HG02623 (cell line): ENCODE results near the gene RDH16.
"Not testable (repeated sequence)": the region's sequence is repeated elsewhere in the genome, so short reads cannot be mapped to it uniquely, and the experiment has no call there.

Experiments used
- ATAC-seq: cut with Tn5 transposase; IDR thresholded peaks from one replicate; pipeline ENCODE4 v1.9.1; 2021; ENCODE audit warnings: moderate library complexity; ENCODE audit not compliant: unreplicated experiment

RDH16 gene

DNA sequence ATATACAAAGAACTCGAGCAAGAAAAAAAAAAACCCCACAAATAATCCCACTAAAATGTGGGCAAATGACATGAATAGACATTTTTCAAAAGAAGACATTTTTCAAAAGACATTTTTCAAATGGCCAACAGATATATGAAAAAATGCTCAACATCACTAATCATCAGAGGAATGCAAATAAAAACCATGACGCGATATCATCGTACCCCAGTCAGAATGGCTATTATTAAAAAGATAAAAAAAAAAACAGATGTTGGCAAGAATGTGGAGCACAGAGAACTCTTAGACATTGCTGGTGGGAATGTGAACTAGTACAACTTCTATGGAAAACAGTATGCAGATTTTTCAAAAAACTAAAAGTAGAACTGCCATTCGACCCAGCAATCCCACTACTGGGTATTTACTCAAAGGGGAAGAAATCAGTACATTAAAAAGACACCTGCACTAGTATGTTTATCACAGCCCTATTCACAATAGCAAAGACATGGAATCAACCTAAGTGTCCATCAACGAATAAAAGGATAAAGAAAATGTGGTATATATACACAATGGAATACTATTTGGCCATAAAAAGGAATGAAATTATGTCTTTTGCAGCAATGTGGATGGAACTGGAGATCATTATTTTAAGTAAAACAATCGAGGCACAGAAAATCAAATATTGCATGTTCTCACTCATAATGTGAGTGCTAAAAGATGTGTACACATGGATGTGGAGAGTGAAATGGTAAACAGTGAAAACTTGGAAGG, 32.6 kb upstream of the RDH16 start:
- no peak for ATAC-seq

DNA sequence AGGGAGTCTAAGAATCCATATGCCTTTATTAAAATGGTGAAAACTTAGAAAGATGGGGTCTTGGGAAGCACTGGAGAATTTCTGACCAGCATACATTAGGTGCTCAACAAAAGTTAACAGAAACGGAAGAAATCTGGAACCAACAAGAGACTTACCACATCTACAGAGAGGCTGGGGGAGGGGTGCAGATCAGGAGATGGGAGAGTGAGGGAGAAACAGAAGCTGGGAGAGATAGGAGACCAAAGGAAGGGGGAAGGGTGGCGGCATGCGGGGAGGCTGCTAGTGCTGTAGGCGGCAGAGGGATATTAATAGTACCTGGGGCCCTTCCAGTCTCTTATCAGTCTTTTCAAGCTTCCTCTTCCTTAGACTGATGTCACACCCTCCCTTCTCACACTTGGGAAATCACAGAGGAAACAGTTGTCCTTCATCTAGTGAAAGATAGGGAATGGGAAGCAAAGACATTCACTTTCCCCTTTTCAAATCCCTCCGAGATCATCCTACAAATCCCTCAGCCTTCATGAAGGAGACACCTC, 30.9 kb upstream of the RDH16 start:
- no peak for ATAC-seq

DNA sequence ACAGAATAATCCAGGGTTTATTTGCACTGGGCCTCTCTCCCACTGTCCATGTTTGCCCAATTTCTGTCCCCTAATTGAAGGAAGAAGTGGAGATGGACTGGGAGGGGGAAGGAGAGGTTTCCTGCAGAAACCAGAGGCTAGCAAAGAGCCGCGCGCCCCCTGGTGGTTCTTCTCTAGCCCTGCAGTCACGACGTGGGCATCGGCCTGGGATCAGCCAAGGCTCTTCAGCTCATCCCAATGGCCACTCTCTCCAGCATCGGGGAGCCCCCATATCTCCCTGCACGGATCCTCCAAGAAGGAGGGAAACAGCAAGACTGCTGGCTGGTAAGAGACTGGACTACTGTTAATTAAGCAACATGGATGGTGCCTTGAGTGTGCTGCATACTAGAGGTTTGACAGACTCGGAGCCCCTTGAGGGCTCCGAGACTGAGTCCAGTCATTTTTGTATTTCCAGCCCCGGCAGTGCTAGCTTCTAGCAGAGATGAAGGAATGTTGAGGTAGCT, 30.2 kb upstream of the RDH16 start:
- ATAC-seq = no peak

DNA sequence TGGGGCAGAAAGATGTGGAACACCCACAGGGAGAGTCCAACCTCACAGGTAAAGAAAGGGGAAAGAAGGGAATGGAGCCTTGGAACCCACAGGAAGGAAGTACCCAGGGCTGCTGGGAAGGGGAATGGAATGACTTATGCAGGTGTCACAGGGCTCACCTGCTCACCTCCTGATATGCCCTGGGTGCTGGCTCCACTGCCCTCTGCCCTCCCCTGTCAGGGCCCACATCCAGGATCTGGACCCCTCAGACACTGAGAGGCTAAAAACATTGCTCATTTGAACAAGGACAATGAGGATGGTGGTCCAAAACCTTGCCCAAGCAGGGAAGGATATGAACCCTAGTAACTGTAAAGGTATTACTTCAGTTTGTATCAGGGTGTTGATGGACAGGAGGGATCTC, 29.6 kb upstream of the RDH16 start:
- ATAC-seq = no peak

DNA sequence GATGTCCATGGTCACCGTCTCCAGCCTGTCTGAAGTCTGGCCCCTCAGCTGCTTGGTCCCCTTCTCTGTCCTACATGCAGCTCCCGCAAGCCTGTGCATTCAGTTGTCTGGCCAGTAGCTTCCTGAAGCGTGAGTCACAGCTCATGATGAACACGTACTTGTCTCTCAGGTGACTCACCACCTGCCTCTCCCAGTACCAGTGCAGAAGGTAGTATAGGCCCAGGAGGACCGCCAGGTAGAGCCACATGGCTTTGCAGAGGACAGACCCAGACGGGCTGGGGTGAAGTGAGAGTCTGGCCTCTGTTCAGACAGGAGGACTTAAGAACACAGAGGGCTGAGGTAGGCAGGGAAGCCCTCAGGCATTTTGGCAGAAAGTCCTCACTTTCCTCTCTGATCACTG, 28.3 kb upstream of the RDH16 start:
- ATAC-seq = not testable (repeated sequence)

DNA sequence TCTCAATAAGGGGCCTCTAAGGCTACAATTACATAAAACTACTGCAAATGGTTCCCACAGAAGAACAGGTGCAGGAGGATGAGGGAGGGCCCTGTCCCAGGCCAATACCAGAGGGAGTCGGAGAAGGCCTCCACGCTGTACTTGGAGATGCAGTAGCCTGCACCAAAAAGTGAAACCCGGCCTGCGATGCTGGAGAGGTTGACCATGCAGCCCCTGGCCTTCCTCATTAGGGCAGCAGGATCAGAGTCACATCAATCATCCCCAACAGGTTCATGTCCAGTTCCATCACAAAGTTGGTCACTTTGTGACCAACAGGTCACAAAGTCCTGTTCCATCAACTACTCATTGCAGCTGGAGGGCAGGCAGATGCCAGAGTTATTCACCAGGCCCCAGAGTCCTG, 26.0 kb upstream of the RDH16 start:
- ATAC-seq = no peak

DNA sequence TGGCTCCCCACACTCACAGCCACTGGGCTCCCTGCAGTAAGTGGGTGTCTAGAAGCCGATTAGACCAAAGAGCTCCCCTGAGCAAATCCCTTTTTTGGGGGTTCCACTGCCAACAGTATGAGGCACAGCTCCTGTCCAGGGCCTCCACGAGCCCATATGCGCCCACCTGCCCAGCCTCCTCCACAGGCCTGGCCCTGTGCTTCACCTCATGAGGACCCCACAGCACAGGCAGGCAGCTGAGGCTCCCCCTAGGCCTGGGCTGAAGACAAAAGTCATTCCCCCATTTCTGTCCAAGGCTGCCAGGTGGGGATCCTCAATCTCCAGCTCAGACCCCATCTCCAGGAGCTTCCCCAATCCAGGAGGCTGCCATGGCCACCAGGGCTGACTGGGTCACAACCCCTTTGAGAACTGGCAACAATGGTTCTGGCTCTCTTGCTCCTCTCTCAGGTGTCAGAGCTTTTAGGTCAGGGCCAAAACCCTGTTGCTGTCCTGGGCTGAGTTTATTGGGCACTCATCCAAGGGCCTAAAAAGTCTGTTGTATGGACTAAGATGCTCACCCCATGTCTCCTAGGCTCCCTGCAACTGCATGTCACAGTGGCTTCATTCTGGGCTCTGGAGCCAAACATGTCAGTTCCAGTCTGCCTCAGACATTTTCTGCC, 25.3 kb upstream of the RDH16 start:
- not testable (repeated sequence) for ATAC-seq

DNA sequence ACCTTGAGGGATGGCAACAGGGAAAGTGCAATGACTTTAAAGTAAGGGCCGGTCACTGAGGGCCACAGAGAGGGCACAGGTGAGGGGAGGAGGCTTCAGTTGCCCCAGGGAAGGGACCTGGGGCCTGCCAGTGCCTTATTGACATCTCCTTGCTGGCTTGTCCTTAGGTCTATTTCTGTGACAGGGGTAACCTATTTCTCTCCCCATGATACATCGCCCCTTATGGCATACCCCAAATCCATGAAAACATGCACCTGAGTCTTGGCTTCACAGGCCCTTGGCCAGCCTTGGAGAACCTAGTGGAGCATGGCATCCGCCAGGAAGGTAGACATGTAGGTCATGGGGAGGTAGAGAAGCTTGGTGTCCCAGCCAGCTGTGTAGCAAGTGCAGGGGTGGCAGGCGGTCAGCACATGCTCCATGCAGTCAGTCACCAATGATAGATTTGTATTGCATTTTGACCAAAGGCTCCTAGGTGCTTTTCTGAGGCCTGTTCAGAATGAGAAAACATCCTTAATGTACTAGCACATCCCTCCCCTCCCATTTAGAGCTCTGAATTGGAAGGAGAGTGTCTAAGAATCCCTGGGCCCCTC, 23.6 kb upstream of the RDH16 start:
- no peak for ATAC-seq

DNA sequence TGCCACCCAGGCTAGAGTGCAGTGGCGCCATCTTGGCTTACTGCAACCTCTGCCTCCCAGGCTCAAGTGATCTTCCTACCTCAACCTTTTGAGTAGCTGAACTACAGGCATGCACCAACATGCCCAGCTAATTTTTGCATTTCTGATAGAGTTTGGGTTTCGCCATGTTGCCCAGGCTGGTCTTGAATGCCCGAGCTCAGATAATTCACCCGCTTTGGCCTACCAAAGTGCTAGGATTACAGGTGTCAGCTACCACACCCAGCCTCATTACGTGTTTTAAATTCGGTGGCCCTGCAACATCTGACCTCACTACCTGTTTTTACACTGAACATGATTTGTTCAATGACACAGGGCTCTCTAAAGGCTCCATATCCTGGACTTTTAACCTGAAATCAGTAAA, 22.9 kb upstream of the RDH16 start:
- ATAC-seq = no peak

DNA sequence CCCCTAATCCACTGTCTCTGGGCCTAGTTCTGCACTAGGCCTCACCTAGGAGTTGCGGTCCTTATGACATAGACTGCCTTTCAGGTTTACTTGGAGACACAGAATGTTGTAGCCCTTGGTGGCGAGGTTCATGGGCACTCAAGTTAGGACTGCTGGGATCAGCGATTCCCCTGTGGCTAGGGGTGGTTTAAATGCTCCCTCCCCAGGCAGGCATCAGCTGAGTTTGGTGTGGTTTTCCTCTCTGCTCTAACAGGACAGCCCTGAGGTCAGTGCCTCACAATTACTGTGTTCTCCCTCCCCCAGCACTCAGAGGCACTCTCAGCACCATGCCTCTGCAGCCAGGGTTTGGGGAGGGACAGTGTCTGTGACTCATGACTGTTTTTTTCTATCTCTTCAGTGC, 22.2 kb upstream of the RDH16 start:
- ATAC-seq = no peak

DNA sequence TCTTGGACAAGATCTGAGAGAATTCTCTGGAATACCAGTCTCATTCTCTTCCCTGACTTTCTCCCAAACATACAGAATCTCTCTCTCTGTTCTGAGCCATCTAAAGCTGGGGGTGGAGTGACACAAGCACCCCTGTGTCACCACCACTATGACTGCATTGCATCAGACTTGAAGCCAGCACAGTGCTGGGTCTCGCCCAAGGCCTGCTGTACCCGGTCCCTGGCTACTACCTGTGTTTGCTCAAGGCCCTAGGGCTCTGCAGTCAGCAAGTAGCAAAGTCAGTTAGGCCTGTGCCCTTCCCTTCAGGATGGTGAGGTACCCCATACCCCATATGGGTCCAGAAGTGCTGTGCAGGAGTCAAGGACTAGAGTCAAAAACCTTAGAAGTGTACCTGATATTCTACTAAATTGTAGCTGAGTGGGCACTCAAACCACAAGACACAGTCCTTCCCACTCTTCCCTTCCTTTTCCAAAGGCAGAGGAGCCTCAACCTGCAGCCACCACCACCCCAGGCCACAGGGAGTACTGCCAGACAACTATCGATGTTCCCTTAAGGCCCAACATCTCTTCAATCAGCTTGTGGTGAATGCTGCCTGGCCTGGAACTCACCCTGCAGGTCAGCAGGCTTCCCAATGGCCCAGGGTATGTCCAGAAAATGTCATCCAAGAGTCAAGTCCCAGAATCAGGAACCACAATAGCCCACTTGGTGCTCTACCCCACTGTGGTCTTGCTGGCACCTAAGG, 21.2 kb upstream of the RDH16 start:
- no peak for ATAC-seq

DNA sequence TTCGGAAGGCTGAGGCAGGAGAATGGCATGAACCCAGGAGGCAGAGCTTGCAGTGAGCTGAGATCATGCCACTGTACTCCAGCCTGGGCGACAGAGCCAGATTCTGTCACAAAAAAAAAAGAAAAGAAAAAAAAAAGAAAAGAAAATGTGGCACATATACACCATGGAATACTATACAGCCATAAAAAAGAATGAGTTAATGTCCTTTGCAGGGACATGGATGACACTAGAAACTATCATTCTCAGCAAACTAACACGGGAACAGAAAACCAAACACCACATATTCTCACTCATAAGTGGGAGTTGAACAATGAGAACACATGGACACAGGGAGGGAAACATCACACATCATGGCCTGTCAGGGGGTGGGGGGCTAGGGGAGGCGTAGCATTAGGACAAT, 20.0 kb upstream of the RDH16 start:
- ATAC-seq = not testable (repeated sequence)

DNA sequence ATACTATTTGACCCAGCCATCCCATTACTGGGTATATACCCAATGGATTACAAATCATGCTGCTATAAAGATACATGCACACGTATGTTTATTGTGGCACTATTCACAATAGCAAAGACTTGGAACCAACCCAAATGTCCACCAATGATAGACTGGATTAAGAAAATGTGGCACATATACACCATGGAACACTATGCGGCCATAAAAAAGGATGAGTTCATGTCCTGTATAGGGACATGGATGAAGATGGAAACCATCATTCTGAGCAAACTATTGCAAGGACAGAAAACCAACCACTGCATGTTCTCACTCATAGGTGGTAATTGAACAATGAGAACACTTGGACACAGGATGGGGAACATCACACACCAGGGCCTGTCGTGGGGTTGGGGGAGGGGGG, 16.8 kb upstream of the RDH16 start:
- ATAC-seq = not testable (repeated sequence)

DNA sequence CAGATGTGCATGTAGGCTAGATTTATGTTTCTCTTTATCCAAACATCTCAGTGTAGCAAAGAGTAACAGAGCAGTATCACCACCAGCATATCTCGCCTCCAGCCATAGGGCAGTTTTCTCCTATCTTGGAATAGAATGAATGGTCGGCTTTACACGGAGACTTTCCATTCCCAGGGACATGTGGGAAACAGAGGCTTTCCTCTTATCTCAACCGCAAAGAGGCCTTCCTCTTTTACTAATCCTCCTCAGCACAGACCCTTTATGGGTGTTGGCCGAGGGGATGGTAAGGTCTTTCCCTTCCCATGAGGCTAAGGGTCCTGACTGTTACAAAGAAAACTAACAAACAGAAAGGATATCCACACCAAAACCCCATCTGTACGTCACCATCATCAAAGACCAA, 11.5 kb upstream of the RDH16 start:
- ATAC-seq = not testable (repeated sequence)

DNA sequence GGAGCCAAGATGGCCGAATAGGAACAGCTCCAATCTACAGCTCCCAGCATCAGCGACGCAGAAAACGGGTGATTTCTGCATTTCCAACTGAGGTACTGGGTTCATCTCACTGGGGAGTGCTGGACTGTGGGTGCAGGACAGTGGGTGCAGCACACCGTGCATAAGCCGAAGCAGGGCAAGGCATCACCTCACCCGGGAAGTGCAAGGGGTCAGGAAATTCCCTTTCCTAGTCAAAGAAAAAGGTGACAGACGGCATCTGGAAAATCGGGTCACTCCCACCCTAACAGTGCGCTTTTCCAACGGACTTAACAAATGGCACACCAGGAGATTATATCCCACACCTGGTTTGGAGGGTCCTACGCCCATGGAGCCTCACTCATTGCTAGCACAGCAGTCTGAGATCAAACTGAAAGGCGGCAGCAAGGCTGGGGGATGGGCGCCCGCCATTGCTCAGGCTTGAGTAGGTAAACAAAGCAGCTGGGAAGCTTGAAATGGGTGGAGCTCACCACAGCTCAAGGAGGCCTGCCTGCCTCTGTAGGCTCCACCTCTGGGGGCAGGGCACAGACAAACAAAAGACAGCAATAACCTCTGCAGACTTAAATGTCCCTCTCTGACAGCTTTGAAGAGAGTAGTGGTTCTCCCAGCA, 8.7 kb upstream of the RDH16 start:
- not testable (repeated sequence) for ATAC-seq

DNA sequence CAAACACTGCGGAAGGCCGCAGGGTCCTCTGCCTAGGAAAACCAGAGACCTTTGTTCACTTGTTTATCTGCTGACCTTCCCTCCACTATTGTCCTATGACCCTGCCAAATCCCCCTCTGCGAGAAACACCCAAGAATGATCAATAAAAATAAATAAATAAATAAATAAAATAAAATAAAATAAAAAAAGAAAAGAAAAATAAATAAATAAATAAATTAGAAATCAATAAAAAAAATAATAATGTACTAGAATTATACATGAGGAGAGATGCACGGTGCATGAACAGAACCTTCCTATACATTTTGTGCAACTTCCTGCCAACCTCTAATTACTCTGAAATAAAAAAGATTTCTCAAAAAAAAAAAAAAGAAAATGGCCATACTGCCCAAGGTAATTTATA, 7.7 kb upstream of the RDH16 start:
- ATAC-seq = not testable (repeated sequence)

DNA sequence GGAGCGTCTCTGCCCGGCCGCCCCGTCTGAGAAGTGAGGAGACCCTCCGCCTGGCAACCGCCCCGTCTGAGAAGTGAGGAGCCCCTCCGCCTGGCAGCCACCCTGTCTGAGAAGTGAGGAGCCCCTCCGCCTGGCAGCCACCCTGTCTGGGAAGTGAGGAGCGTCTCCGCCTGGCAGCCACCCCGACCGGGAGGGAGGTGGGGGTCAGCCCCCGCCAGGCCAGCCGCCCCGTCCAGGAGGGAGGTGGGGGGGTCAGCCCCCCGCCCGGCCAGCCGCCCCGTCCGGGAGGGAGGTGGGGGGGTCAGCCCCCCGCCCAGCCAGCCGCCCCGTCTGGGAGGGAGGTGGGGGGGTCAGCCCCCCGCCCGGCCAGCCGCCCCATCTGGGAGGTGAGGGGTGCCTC, 6.1 kb upstream of the RDH16 start:
- ATAC-seq = not testable (repeated sequence)

DNA sequence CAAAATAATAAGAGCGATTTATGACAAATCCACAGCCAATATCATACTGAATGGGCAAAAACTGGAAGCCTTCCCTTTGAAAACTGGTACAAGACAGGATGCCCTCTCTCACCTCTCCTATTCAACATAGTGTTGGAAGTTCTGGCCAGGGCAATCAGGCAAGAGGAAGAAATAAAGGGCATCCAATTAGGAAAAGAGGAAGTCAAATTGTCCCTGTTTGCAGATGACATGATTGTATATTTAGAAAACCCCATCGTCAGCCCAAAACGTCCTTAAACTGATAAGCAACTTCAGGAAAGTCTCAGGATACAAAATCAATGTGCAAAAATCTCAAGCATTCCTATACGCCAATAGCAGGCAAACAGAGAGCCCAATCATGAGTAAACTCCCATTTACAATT, 4.8 kb upstream of the RDH16 start:
- ATAC-seq = not testable (repeated sequence)

DNA sequence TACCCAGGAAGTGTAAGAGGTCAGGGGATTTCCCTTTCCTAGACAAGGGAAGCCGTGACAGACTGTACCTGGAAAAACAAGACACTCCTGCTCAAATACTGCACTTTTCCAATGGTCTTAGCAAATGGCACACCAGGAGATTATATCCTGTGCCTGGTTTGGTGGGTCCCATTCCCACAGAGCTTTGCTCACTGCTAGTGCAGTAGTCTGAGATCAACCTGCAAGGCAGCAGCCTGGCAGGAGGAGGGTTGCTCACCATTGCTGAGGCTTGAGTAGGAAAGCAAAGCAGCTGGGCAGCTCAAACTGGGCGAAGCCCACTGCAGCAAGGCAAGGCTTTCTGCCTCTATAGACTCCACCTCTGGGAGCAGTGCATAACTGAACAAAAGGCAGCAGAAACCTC, 1.0 kb upstream of the RDH16 start:
- ATAC-seq = no peak

DNA sequence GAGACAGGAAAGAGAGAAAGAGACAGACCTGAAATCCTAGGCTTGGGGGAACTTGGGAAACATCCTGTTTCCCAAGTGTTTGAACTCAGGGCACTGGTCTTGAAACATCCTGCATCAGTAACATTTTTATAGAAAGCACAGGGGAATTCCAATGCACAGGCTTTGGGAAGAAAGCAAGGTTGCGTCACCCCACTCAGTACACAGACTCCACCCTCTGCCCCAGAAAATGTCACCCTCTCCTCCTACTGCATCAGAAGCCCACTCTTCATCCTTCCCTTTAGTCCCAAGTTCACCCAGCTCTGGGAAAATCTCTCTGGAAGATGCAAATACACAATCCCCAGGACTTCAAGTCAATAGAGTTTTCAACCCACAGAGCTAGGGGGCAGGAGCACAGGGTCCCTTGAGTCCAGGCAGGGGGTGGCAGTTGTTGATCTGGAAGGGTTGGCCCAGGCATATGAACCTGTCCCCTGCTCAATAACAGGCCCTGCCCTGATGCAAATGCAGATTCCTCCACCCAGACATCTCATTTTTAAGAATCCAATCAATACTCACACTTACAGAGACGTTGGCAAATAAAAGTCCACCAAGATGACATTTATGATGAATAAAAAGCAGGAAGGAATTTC, 1.7 kb downstream of the RDH16 start:
- ATAC-seq = no peak
